ENCODE results near the gene ALG3. TPM values are rescaled to one million over a fixed set of nuclear protein-coding genes. Genes with fewer than 3 reads are reported as not detected.

Gene ALG3
- 10 to 100 TPM; 31.6 to 34.1 TPM for total RNA-seq

GRCh38 chr3:184248454-184249411 is at the start of gene ALG3:
Gene ALG3 (minus strand): TSS chr3:184248962. CDS start chr3:184248940, 22 bp downstream.
- peak; percentile 91 for DNase-seq
- Mint-ChIP-seq H3K27ac (peak within 1 kb of the TSS; percentile 96), H3K27me3 (no peaks in the 10 kb centered on the region), H3K4me3 (peak within 1 kb of the TSS; percentile 90), H3K36me3 (peaks cover 2% of the 10 kb centered on the region), H3K4me1 (ENCODE audit: low read depth) (peaks cover 8% of the 10 kb centered on the region), H3K9me3 (no peaks in the 10 kb centered on the region)
- intact Hi-C loops (cut with micrococcal nuclease): loop anchor here (1.0 to 2.0 kb wide), 7 partner anchors 40 to 114 kb away; partner anchors contain the start of genes AP2M1 and PSMD2
- POLR2A ChIA-PET: interaction anchor here (1.4 kb wide), 1 partner anchor 63 kb away, joined by 4 read pairs; the partner anchor contains the start of gene ABCF3
- CTCF ChIA-PET: interaction anchor here (1.1 to 8.5 kb wide), 6 partner anchors 21 to 63 kb away, joined by 3 to 94 read pairs (median 5); partner anchors contain the start of gene VWA5B2

DNA sequence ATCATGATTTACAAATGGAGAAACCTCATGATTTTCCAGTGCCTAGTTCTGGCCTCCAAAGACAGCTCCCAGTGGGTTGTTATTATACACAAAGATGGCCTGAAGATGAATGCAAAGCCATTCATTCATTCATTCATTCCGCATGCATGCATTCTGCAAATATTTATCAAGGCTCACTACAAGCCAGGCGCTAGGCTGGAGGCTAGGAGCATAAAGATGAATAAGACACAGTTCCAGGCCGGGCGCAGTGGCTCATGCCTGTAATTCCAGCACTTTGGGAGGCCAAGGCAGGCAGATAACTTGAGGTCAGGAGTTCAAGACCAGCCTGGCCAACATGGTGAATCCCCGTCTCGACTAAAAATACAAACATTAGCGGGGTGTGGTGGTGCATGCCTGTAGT is 47.9 kb upstream of the ALG3 start:
- Mint-ChIP-seq H3K27ac (no peak overlapping the region), H3K4me1 (ENCODE audit: low read depth) (peaks cover 20% of the 10 kb centered on the region), H3K9me3 (no peaks in the 10 kb centered on the region), H3K4me3 (no peak overlapping the region), H3K36me3 (peaks cover 17% of the 10 kb centered on the region), H3K27me3 (no peaks in the 10 kb centered on the region)
- CTCF ChIA-PET: no interaction called here
- intact Hi-C loops (cut with micrococcal nuclease): loop anchor here (5.0 to 10.0 kb wide), 3 partner anchors 409 to 659 kb away; partner anchors contain the start of genes KLHL24 and YEATS2
- POLR2A ChIA-PET: no interaction called here
- DNase-seq: no peak

- DNase-seq: no peak
- no peaks in the 10 kb centered on the region for H3K9me3 Mint-ChIP-seq
- ChIA-PET CTCF (interaction anchor here (1.0 to 3.1 kb wide), 2 partner anchors 46 to 68 kb away, joined by 5 to 17 read pairs; partner anchors contain the start of gene EEF1AKMT4), POLR2A (no interaction called here)
- H3K36me3 Mint-ChIP-seq: peaks cover 13% of the 10 kb centered on the region
- H3K4me1 Mint-ChIP-seq (ENCODE audit: low read depth): peaks cover 15% of the 10 kb centered on the region
- intact Hi-C loops (cut with micrococcal nuclease): loop anchor here (5.0 to 10.0 kb wide), 3 partner anchors 408 to 658 kb away; partner anchors contain the start of genes KLHL24 and YEATS2
- H3K27ac Mint-ChIP-seq: no peak overlapping the region
- no peaks in the 10 kb centered on the region for H3K27me3 Mint-ChIP-seq
- no peak overlapping the region for H3K4me3 Mint-ChIP-seq
Measured at GRCh38 chr3:184295771-184296170, 47.0 kb upstream of the ALG3 start.

DNA sequence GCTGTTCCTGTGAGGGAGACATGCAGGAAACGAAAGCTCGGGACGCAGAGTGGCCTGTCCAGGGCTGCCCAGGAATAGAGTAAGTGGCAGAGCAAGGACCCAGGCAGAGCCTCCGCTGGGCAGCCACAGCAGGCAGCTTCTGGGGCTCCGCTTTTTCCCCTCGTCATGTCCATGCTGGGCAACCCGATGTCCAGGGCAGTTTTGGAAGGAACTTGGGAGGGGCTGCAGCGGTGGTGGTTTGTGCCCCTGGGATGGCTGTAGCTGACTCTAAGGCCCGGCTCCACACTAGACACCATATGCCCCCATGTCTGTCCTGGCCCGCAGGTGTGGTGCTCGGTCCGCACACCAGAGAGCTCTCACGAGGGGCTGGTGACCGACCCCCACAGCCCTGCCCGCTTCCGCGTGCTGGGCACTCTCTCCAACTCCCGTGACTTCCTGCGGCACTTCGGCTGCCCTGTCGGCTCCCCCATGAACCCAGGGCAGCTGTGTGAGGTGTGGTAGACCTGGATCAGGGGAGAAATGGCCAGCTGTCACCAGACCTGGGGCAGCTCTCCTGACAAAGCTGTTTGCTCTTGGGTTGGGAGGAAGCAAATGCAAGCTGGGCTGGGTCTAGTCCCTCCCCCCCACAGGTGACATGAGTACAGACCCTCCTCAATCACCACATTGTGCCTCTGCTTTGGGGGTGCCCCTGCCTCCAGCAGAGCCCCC is 43.1 kb upstream of the ALG3 start:
- no peak overlapping the region for H3K27ac Mint-ChIP-seq
- peaks cover 2% of the 10 kb centered on the region for H3K4me1 Mint-ChIP-seq (ENCODE audit: low read depth)
- DNase-seq: no peak
- intact Hi-C loops (cut with micrococcal nuclease): loop anchor here (10.0 kb wide), 1 partner anchor 597 kb away; the partner anchor contains the start of gene YEATS2
- no peaks in the 10 kb centered on the region for H3K36me3 Mint-ChIP-seq
- no peaks in the 10 kb centered on the region for H3K27me3 Mint-ChIP-seq
- CTCF ChIA-PET: interaction anchor here (4.8 kb wide), 1 partner anchor 65 kb away, joined by 53 read pairs; no protein-coding TSS in a partner anchor
- POLR2A ChIA-PET: no interaction called here
- H3K4me3 Mint-ChIP-seq: no peak overlapping the region
- H3K9me3 Mint-ChIP-seq: no peaks in the 10 kb centered on the region

GRCh38 chr3:184291044-184291737 is 42.4 kb upstream of the ALG3 start:
- H3K36me3 Mint-ChIP-seq: no peaks in the 10 kb centered on the region
- intact Hi-C loops (cut with micrococcal nuclease): loop anchor here (10.0 kb wide), 1 partner anchor 596 kb away; the partner anchor contains the start of gene YEATS2
- ChIA-PET POLR2A (no interaction called here), CTCF (interaction anchor here (4.8 kb wide), 1 partner anchor 64 kb away, joined by 53 read pairs; no protein-coding TSS in a partner anchor)
- H3K4me1 Mint-ChIP-seq (ENCODE audit: low read depth): peaks cover 2% of the 10 kb centered on the region
- no peaks in the 10 kb centered on the region for H3K9me3 Mint-ChIP-seq
- H3K27ac Mint-ChIP-seq: no peak overlapping the region
- no peak overlapping the region for H3K4me3 Mint-ChIP-seq
- DNase-seq: no peak
- peaks cover 2% of the 10 kb centered on the region for H3K27me3 Mint-ChIP-seq

DNA sequence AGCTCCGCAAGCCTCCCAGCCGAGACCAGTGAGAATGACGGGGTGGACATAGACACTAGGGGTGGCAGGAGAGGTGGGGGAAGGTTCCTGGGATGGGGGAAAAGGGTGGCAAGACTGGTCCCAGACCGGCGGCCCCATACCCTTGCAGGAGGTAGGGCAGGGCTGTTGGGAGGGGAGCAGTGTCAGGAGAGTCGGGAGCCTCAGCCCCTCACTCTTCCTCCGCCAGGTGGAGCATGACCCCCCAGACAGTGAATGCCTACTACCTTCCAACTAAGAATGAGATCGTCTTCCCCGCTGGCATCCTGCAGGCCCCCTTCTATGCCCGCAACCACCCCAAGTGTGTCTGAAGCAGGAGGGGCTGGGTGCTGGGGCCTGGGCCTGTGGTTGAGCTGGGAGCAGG is 41.6 kb upstream of the ALG3 start:
- intact Hi-C loops (cut with micrococcal nuclease): loop anchor here (10.0 kb wide), 1 partner anchor 596 kb away; the partner anchor contains the start of gene YEATS2
- CTCF ChIA-PET: interaction anchor here (0.6 to 4.8 kb wide), 3 partner anchors 11 to 64 kb away, joined by 3 to 53 read pairs (median 4); no protein-coding TSS in a partner anchor
- H3K9me3 Mint-ChIP-seq: no peaks in the 10 kb centered on the region

GRCh38 chr3:184289426-184289938 is 40.7 kb upstream of the ALG3 start:
- Mint-ChIP-seq H3K9me3 (no peaks in the 10 kb centered on the region), H3K4me1 (ENCODE audit: low read depth) (peaks cover 2% of the 10 kb centered on the region), H3K4me3 (no peak overlapping the region), H3K27ac (no peak overlapping the region), H3K27me3 (peaks cover 5% of the 10 kb centered on the region), H3K36me3 (no peaks in the 10 kb centered on the region)
- CTCF ChIA-PET: interaction anchor here (0.6 to 4.8 kb wide), 15 partner anchors 9 to 405 kb away, joined by 3 to 53 read pairs (median 4); partner anchors contain the start of genes EEF1AKMT4 and PARL
- peak; percentile 81 for DNase-seq
- intact Hi-C loops (cut with micrococcal nuclease): loop anchor here (1.0 to 2.0 kb wide), 3 partner anchors 41 to 394 kb away; partner anchors contain the start of genes ALG3 and EEF1AKMT4
- POLR2A ChIA-PET: no interaction called here

More for the DNA sequence above, 41.6 kb upstream of the ALG3 start:
- H3K36me3 Mint-ChIP-seq: no peaks in the 10 kb centered on the region
- H3K27ac Mint-ChIP-seq: no peak overlapping the region
- peaks cover 2% of the 10 kb centered on the region for H3K4me1 Mint-ChIP-seq (ENCODE audit: low read depth)
- POLR2A ChIA-PET: no interaction called here
- peaks cover 5% of the 10 kb centered on the region for H3K27me3 Mint-ChIP-seq
- H3K4me3 Mint-ChIP-seq: no peak overlapping the region
- DNase-seq: no peak

- peaks cover 2% of the 10 kb centered on the region for H3K4me1 Mint-ChIP-seq (ENCODE audit: low read depth)
- no peaks in the 10 kb centered on the region for H3K9me3 Mint-ChIP-seq
- no peak overlapping the region for H3K4me3 Mint-ChIP-seq
- POLR2A ChIA-PET: no interaction called here
- H3K27me3 Mint-ChIP-seq: peaks cover 5% of the 10 kb centered on the region
- peak; percentile 51 for DNase-seq
- no peaks in the 10 kb centered on the region for H3K36me3 Mint-ChIP-seq
- CTCF ChIA-PET: interaction anchor here (0.6 to 4.6 kb wide), 4 partner anchors 57 to 389 kb away, joined by 4 to 42 read pairs (median 7); no protein-coding TSS in a partner anchor
- intact Hi-C loops (cut with micrococcal nuclease): no loop called here
- no peak overlapping the region for H3K27ac Mint-ChIP-seq
Measured at GRCh38 chr3:184284696-184285095, 35.9 kb upstream of the ALG3 start.

- H3K36me3 Mint-ChIP-seq: no peaks in the 10 kb centered on the region
- no peak overlapping the region for H3K27ac Mint-ChIP-seq
- intact Hi-C loops (cut with micrococcal nuclease): no loop called here
- no peaks in the 10 kb centered on the region for H3K9me3 Mint-ChIP-seq
- POLR2A ChIA-PET: no interaction called here
- no peaks in the 10 kb centered on the region for H3K4me1 Mint-ChIP-seq (ENCODE audit: low read depth)
- H3K27me3 Mint-ChIP-seq: peaks cover 7% of the 10 kb centered on the region
- CTCF ChIA-PET: interaction anchor here (1.1 to 4.6 kb wide), 3 partner anchors 17 to 388 kb away, joined by 3 to 42 read pairs (median 8); no protein-coding TSS in a partner anchor
- no peak for DNase-seq
- H3K4me3 Mint-ChIP-seq: no peak overlapping the region
Measured at GRCh38 chr3:184283681-184284080, 34.9 kb upstream of the ALG3 start.

DNA sequence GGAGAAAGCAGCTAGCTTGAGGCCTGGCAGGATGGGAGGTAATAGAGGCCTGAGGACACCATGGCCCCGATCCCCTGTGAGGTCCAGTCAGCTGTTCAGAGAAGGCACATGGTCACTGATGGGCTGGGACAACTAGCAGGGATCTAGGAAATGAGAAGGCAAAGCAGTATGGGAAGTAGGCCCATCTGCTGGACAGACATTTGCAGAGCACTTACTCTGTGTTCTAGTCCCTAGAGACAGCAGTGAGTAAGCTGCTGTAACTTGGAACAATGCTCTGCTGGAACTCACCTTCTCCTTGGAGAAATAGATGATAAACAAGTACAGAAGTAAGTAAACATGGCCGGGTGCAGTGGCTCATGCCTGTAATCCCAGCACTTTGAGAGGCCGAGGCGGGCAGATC is 34.2 kb upstream of the ALG3 start:
- Mint-ChIP-seq H3K36me3 (no peaks in the 10 kb centered on the region), H3K4me1 (ENCODE audit: low read depth) (no peaks in the 10 kb centered on the region), H3K27me3 (peaks cover 11% of the 10 kb centered on the region), H3K9me3 (no peaks in the 10 kb centered on the region), H3K27ac (no peak overlapping the region), H3K4me3 (no peak overlapping the region)
- ChIA-PET POLR2A (no interaction called here), CTCF (interaction anchor here (1.8 kb wide), 1 partner anchor 56 kb away, joined by 8 read pairs; no protein-coding TSS in a partner anchor)
- intact Hi-C loops (cut with micrococcal nuclease): no loop called here
- DNase-seq: no peak

- no peak for DNase-seq
- peaks cover 33% of the 10 kb centered on the region for H3K27me3 Mint-ChIP-seq
- H3K4me3 Mint-ChIP-seq: no peak overlapping the region
- H3K27ac Mint-ChIP-seq: no peak overlapping the region
- H3K36me3 Mint-ChIP-seq: no peaks in the 10 kb centered on the region
- peaks cover 5% of the 10 kb centered on the region for H3K4me1 Mint-ChIP-seq (ENCODE audit: low read depth)
- CTCF ChIA-PET: no interaction called here
- intact Hi-C loops (cut with micrococcal nuclease): no loop called here
- H3K9me3 Mint-ChIP-seq: no peaks in the 10 kb centered on the region
- POLR2A ChIA-PET: no interaction called here
Measured at GRCh38 chr3:184277366-184277765, 28.6 kb upstream of the ALG3 start.
